H1 (cell line): ENCODE measurements around the gene B3GALT5. TPM values are rescaled to one million over a fixed set of nuclear protein-coding genes. Genes with fewer than 3 reads are reported as not detected.

Source experiments
- CEBPB ChIP-seq: IDR thresholded peaks from 2 replicates; pipeline ENCODE4 v1.6.1; 2012; ENCODE audit warnings: low read depth, low read length
- HDAC2 ChIP-seq, 2 experiments: fragments of 300-600 bp in 1 of 2; sonication (generic) in 1 of 2; IDR thresholded peaks; 2 replicates each; pipeline ENCODE4 v1.6.1; 2011 to 2012; ENCODE audit warnings: low read depth in 2 of 2, low read length in 2 of 2, mild to moderate bottlenecking in 2 of 2, moderate library complexity in 2 of 2, borderline replicate concordance in 1 of 2, inconsistent platforms in 1 of 2
- polyA plus RNA-seq, 7 experiments: library from polyadenylated mRNA; depleted of rRNA in 3 of 7; stranded (reverse) in 5 of 7; unstranded in 2 of 7; fragments of >200 nt in 5 of 7; fragments of 200-250 nt in 2 of 7; gene quantifications; 1 replicate in 5 of 7; 2 replicates in 1 of 7; 4 replicates in 1 of 7; pipeline versions ENCODE4 v1.2.1 to v1.2.3, GENCODE V29; 2011 to 2013; ENCODE audit warnings: missing spikeins in 2 of 7, mixed read lengths in 2 of 7
- total RNA-seq: library from RNA; stranded (reverse); fragmentation: NEBNext Ultra II Directional; extraction: Animal tissue kit (Norgen Biotek cat#: 25700); gene quantifications from 2 replicates; pipeline ENCODE4 v1.2.1, GENCODE V29; 2021
- TF ChIP-seq, protein P1 (sequence below): IDR thresholded peaks from 2 replicates; pipeline ENCODE4 v1.6.1; 2011; ENCODE audit warnings: low read length, improper control_type of control experiment

B3GALT5 gene
- total and polyA plus RNA-seq, 2 of the 8 experiments (the other 6 are each of a cell fraction or from before 2014, with no cell fraction given), result 11.9 to 25.1 TPM

DNA sequence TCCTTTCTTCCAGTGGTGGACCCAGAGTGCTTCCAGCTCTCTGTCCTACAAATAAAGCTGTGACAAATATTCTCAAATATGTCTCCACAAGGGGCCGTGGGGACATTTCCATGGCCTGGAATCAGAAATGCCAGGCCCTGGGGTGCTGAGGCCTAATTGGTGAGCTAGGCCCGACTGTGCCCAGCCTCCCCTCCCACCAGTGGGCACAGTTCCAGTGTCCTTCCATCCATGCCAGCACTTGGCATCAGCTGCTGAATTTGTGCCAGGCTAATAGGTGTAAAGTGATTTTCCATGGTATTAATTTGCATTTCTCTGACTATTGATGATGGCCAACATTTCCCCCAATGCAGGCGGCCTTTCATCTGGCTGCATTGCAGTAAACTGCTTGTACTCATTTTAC is 48.5 kb upstream of the B3GALT5 start (continued):
- TF ChIP-seq, protein P1, sequence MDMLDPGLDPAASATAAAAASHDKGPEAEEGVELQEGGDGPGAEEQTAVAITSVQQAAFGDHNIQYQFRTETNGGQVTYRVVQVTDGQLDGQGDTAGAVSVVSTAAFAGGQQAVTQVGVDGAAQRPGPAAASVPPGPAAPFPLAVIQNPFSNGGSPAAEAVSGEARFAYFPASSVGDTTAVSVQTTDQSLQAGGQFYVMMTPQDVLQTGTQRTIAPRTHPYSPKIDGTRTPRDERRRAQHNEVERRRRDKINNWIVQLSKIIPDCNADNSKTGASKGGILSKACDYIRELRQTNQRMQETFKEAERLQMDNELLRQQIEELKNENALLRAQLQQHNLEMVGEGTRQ, result no peak
- TF ChIP-seq HDAC2 (IDR thresholded peaks at IDR 0.05; ENCODE audit: borderline replicate concordance in 1 of 2, low read depth in 2 of 2, low read length in 2 of 2) (no peak), CEBPB (no peak)
